Measurements from ENCODE around the gene ATP8A2. TPM values are rescaled to one million over a fixed set of nuclear protein-coding genes. Genes with fewer than 3 reads are reported as not detected.

ATP8A2 gene
- total RNA-seq, 1 donor from 2014 or later = 3.4 TPM

- H3K36me3 Mint-ChIP-seq (ENCODE audit: low read depth) = no peaks in the 10 kb centered on the region
- no peak for TF ChIP-seq CTCF (conservative IDR thresholded peaks at IDR 0.05)
- H3K4me1 Mint-ChIP-seq = no peaks in the 10 kb centered on the region
- H3K27me3 Mint-ChIP-seq (ENCODE audit: low read depth) = no peaks in the 10 kb centered on the region
- H3K27ac Mint-ChIP-seq (ENCODE audit: unreplicated experiment) = no peak overlapping the region
- no peaks in the 10 kb centered on the region for H3K9me3 Mint-ChIP-seq
- DNase-seq (ENCODE audit: low read depth, low spot score) = no peak
- no peak overlapping the region for H3K4me3 Mint-ChIP-seq
Observed at GRCh38 chr13:25739376-25739775, 367.6 kb downstream of the ATP8A2 start.

GRCh38 chr13:25741796-25742195 lies 370.0 kb downstream of the ATP8A2 start:
- no peak for TF ChIP-seq CTCF (conservative IDR thresholded peaks at IDR 0.05)
- no peaks in the 10 kb centered on the region for H3K36me3 Mint-ChIP-seq (ENCODE audit: low read depth)
- no peaks in the 10 kb centered on the region for H3K27me3 Mint-ChIP-seq (ENCODE audit: low read depth)
- no peak for DNase-seq (ENCODE audit: low read depth, low spot score)
- H3K27ac Mint-ChIP-seq (ENCODE audit: unreplicated experiment) = no peak overlapping the region
- no peaks in the 10 kb centered on the region for H3K9me3 Mint-ChIP-seq
- no peak overlapping the region for H3K4me3 Mint-ChIP-seq
- H3K4me1 Mint-ChIP-seq = no peaks in the 10 kb centered on the region

GRCh38 chr13:25742220-25742619 lies 370.4 kb downstream of the ATP8A2 start:
- no peak overlapping the region for H3K27ac Mint-ChIP-seq (ENCODE audit: unreplicated experiment)
- no peak for TF ChIP-seq CTCF (conservative IDR thresholded peaks at IDR 0.05)
- H3K4me1 Mint-ChIP-seq = no peaks in the 10 kb centered on the region
- H3K9me3 Mint-ChIP-seq = no peaks in the 10 kb centered on the region
- no peak overlapping the region for H3K4me3 Mint-ChIP-seq
- DNase-seq (ENCODE audit: low read depth, low spot score) = no peak
- H3K36me3 Mint-ChIP-seq (ENCODE audit: low read depth) = no peaks in the 10 kb centered on the region
- no peaks in the 10 kb centered on the region for H3K27me3 Mint-ChIP-seq (ENCODE audit: low read depth)

GRCh38 chr13:25743421-25743820 lies 371.6 kb downstream of the ATP8A2 start:
- Mint-ChIP-seq H3K4me1 (no peaks in the 10 kb centered on the region), H3K36me3 (ENCODE audit: low read depth) (no peaks in the 10 kb centered on the region), H3K4me3 (no peak overlapping the region), H3K9me3 (no peaks in the 10 kb centered on the region), H3K27ac (ENCODE audit: unreplicated experiment) (no peak overlapping the region), H3K27me3 (ENCODE audit: low read depth) (no peaks in the 10 kb centered on the region)
- DNase-seq (ENCODE audit: low read depth, low spot score) = no peak
- no peak for TF ChIP-seq CTCF (conservative IDR thresholded peaks at IDR 0.05)

GRCh38 chr13:25744178-25744577 lies 372.4 kb downstream of the ATP8A2 start:
- Mint-ChIP-seq H3K27ac (ENCODE audit: unreplicated experiment) (no peak overlapping the region), H3K4me3 (no peak overlapping the region), H3K9me3 (no peaks in the 10 kb centered on the region), H3K36me3 (ENCODE audit: low read depth) (no peaks in the 10 kb centered on the region), H3K4me1 (no peaks in the 10 kb centered on the region), H3K27me3 (ENCODE audit: low read depth) (no peaks in the 10 kb centered on the region)
- no peak for DNase-seq (ENCODE audit: low read depth, low spot score)
- no peak for TF ChIP-seq CTCF (conservative IDR thresholded peaks at IDR 0.05)

GRCh38 chr13:25746131-25746530 lies 374.4 kb downstream of the ATP8A2 start:
- Mint-ChIP-seq H3K27me3 (ENCODE audit: low read depth) (no peaks in the 10 kb centered on the region), H3K4me3 (no peak overlapping the region), H3K9me3 (no peaks in the 10 kb centered on the region), H3K4me1 (no peaks in the 10 kb centered on the region), H3K27ac (ENCODE audit: unreplicated experiment) (no peak overlapping the region), H3K36me3 (ENCODE audit: low read depth) (no peaks in the 10 kb centered on the region)
- TF ChIP-seq CTCF (conservative IDR thresholded peaks at IDR 0.05) = no peak
- no peak for DNase-seq (ENCODE audit: low read depth, low spot score)
